T47D (cell line): ENCODE data around the gene IL4R.

Experiments
- DNase-seq, 2 experiments: peaks; one replicate each; pipeline versions ENCODE4 v3.0.0 to v3.0.0-alpha.2; 2011 to 2012; ENCODE audit warnings: low read depth in 1 of 2, low spot score in 1 of 2
- JUND ChIP-seq: IDR thresholded peaks from 2 replicates; pipeline ENCODE4 v1.6.1; 2012; ENCODE audit warnings: low read depth
- in situ Hi-C: cut with HindIII; loops from 2 replicates; pipeline ENCODE4 v1.10.0; 2016; ENCODE audit warnings: low sequenced_read_pairs, low pct_unique_long_range_greater_than_20kb

IL4R gene

GRCh38 chr16:27332105-27332504 is 18.3 kb downstream of the IL4R start:
- DNase-seq: no peak
- in situ Hi-C loops: no loop called here
- no peak for TF ChIP-seq JUND

GRCh38 chr16:27333104-27333503 is 19.3 kb downstream of the IL4R start:
- no peak for TF ChIP-seq JUND
- in situ Hi-C loops: no loop called here
- DNase-seq: no peak

GRCh38 chr16:27333549-27333948 is 19.8 kb downstream of the IL4R start:
- DNase-seq: no peak
- in situ Hi-C loops: no loop called here
- TF ChIP-seq JUND: no peak

DNA sequence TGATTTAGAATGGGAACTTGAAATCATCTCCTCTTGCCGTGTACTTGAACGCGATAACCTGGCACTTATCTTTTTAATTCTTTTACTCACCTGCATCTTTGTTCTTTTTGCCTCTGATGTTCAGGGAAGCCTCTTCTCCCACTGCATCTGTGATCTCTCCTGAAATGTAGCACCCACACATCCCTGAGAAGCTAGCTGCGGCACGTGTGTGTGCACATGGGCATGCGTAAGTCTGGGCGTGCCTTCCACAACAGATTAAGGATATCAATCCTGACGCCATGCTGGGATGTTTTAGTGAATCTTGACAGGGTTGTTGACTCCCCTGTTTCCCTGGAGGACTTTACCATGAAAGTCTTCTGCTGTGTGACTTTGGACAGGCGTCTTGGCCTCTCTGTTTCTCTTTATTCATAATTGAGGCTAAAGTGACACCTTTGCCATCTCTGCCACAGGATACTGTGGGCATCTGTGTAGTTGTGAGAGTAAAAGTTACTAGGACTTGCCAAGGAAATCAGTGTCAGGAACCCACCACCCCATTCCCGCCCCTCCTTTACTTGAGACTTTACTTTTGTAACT is 20.5 kb downstream of the IL4R start:
- TF ChIP-seq JUND: no peak
- in situ Hi-C loops: no loop called here

GRCh38 chr16:27334838-27335237 is 21.1 kb downstream of the IL4R start:
- TF ChIP-seq JUND: no peak
- no peak for DNase-seq
- in situ Hi-C loops: no loop called here

More for the DNA sequence above, 20.5 kb downstream of the IL4R start:
- DNase-seq: no peak

DNA sequence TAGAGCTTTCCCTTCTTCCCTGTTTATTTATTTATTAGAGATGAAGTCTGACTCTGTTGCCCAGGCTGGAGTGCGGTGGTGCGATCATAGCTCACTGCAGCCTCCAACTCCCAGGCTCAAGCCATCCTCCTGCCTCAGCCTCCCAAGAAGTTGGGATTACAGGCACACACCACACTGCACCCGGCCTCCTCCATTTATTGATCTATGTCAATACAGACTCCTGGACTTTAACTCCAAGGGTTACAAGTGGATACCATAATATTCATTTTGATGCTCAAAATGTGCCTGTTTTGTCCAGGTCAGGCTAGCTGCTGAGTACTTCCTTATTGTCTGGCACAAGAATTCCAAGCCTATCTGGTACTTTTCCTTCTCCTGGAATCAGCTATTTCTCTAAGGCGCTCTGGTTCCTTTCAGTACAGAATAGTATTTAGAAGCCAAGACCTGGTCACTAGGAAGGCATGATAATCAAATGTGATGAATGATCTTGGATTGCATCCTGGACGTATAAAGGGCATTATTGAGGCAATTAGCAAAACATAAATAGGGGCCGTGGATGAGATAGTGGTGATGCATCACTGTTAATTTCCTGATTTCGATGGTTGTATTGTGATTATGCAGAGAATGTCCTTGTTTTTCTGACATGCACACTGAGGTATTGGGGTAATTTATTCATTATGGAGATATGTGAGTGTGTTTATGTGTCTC is 21.7 kb downstream of the IL4R start:
- in situ Hi-C loops: no loop called here
- no peak for DNase-seq
- no peak for TF ChIP-seq JUND

- TF ChIP-seq JUND: no peak
- in situ Hi-C loops: no loop called here
- no peak for DNase-seq
Measured at GRCh38 chr16:27337024-27337423, 23.2 kb downstream of the IL4R start.

- in situ Hi-C loops: no loop called here
- DNase-seq: no peak
Measured at GRCh38 chr16:27339180-27339579, 25.4 kb downstream of the IL4R start.

GRCh38 chr16:27340654-27341053 is 26.9 kb downstream of the IL4R start:
- no peak for TF ChIP-seq JUND
- in situ Hi-C loops: no loop called here
- DNase-seq: no peak

More at GRCh38 chr16:27339180-27339579, 25.4 kb downstream of the IL4R start:
- TF ChIP-seq JUND: no peak

DNA sequence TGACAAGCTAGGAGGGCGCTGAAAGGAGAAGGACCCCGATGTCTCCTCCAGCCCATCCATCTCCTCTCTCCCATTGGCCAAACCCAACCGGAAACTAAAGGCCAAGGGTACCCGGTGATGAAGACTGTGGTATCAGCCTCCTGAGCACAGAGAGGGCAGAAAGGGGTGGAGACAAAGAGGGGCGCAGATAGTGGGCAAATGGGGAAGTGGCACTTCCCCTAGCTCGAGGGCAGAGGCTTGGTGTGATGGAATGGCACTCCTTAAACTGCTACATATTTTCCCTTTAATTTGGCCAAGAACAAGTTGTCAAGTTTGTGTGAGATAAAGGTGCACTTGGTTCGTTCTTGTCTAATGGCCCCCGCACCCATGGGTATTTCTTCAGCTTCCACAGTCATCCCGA is 27.8 kb downstream of the IL4R start:
- in situ Hi-C loops: no loop called here
- no peak for DNase-seq
- no peak for TF ChIP-seq JUND

DNA sequence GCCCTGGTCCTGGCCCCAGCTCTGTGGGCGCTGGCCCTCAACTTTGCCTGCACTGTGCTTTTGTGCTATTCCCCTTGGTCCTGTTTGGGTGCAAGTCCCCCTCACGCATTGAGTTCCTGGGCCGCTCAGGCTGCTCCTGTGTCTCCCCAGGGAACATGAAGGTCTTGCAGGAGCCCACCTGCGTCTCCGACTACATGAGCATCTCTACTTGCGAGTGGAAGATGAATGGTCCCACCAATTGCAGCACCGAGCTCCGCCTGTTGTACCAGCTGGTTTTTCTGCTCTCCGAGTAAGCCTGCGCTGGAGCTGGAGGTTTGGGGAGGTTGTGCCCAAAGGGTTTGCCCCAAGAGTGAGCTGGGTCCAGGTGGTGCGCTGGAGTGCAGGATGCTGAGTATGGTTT is 28.2 kb downstream of the IL4R start:
- in situ Hi-C loops: no loop called here
- no peak for TF ChIP-seq JUND
- no peak for DNase-seq

- no peak for TF ChIP-seq JUND
- no peak for DNase-seq
- in situ Hi-C loops: no loop called here
Measured at GRCh38 chr16:27344721-27345120, 30.9 kb downstream of the IL4R start.

- TF ChIP-seq JUND: no peak
- DNase-seq: no peak
- in situ Hi-C loops: no loop called here
Measured at GRCh38 chr16:27345201-27345600, 31.4 kb downstream of the IL4R start.

- DNase-seq: no peak
- no peak for TF ChIP-seq JUND
- in situ Hi-C loops: no loop called here
Measured at GRCh38 chr16:27346819-27347218, 33.0 kb downstream of the IL4R start.
